OCI-M2 (cell line): ENCODE results near the gene FBLL1.
"Not testable (repeated sequence)": the region's sequence is repeated elsewhere in the genome, so short reads cannot be mapped to it uniquely, and the experiment has no call there.

Source experiments
- DNase-seq: peaks from one replicate; lab custom pipeline; 2025; ENCODE audit not compliant: unreplicated experiment; lab: John Stamatoyannopoulos, UW

The FBLL1 gene

GRCh38 chr5:168528521-168529373 lies at the start of gene FBLL1:
Gene FBLL1, plus strand, starts transcription at chr5:168529305. Its CDS starts 200 bp downstream, at chr5:168529505.
- no peak for DNase-seq

- no peak for DNase-seq
Observed at GRCh38 chr5:168480601-168481000, 48.5 kb upstream of the FBLL1 start.

GRCh38 chr5:168481330-168481788 lies 47.7 kb upstream of the FBLL1 start:
- DNase-seq: no peak

- no peak for DNase-seq
Observed at GRCh38 chr5:168482361-168482760, 46.7 kb upstream of the FBLL1 start.

- DNase-seq: peak; percentile 52
Observed at GRCh38 chr5:168486136-168486879, 42.8 kb upstream of the FBLL1 start, which contains the start of gene RARS1. Gene RARS1, plus strand, starts transcription at chr5:168486471. Its CDS starts 28 bp downstream, at chr5:168486499.

- no peak for DNase-seq
Observed at GRCh38 chr5:168489059-168489458, 40.0 kb upstream of the FBLL1 start.

GRCh38 chr5:168494057-168494555 lies 35.0 kb upstream of the FBLL1 start:
- DNase-seq: no peak

GRCh38 chr5:168502563-168503237 lies 26.4 kb upstream of the FBLL1 start:
- no peak for DNase-seq

GRCh38 chr5:168513861-168514428 lies 15.2 kb upstream of the FBLL1 start:
- no peak for DNase-seq

- DNase-seq: no peak
Observed at GRCh38 chr5:168525856-168526255, 3.2 kb upstream of the FBLL1 start.

GRCh38 chr5:168527756-168528295 lies 1.3 kb upstream of the FBLL1 start:
- DNase-seq: no peak

GRCh38 chr5:168529374-168530234 lies 499 bp downstream of the FBLL1 start:
- DNase-seq: no peak

GRCh38 chr5:168530621-168531150 lies 1.6 kb downstream of the FBLL1 start:
- DNase-seq: no peak

- DNase-seq: no peak
Observed at GRCh38 chr5:168531191-168531590, 2.1 kb downstream of the FBLL1 start.

GRCh38 chr5:168531987-168532864 lies 3.1 kb downstream of the FBLL1 start:
- DNase-seq: no peak

- not testable (repeated sequence) for DNase-seq
Observed at GRCh38 chr5:168534351-168534750, 5.2 kb downstream of the FBLL1 start.

GRCh38 chr5:168537176-168537575 lies 8.1 kb downstream of the FBLL1 start:
- no peak for DNase-seq

- DNase-seq: no peak
Observed at GRCh38 chr5:168549554-168549953, 20.4 kb downstream of the FBLL1 start.
